ELF-1 (cell line): ENCODE data around the gene LEF1.
"Not testable (repeated sequence)": the region's sequence is repeated elsewhere in the genome, so short reads cannot be mapped to it uniquely, and the experiment has no call there.

Experiments
- DNase-seq: peaks from one replicate; pipeline ENCODE4 v3.0.0-alpha.2; 2016; ENCODE audit warnings: low read depth, low spot score

The LEF1 gene

DNA sequence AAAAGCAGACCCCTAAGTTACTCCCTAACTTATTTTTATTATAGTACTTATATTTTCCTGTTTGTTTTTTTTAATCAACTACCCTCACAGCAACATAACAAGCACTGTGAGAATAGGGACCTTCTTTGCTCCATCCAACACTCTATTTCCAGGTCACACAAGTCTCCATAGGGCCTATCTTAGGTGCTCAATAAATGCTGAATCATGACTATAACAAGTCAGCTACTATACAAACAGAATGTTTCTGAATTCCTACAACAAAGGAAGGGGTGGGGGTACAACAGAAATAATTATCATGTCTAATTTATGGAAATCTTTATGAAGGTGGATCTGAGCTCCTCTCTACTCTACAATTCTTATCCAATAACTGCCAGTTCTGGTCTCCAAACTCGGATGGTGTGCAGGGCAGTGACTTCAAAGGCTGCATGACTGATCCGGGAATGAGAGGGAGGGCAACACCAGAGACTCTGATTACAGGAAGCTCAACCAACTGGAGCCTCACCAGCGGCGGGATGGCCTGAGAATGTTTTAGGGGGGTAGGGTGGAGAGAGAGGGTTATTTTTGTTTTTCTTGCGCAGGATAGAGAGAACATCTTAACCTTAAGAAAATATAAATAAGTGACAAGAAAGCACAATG, 107.9 kb downstream of the LEF1 start:
- no peak for DNase-seq

DNA sequence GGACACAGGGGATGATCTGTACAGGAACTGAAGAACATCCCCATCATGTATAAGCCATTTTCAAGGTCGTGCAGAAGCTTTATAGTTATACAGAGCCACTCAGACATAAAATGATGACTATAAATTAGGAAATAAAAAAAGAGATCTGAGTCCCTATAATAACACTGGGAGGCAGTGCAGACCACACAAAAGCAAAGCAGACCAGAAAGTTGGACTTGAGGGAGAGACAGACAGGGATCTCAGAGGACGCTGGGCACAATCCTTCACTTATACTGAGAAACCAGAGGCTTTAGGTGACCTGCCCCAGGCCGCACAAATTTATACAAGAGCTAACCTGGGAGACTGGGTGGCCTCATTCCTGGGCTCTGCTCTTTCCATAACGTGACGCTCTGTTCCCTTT, 108.6 kb downstream of the LEF1 start:
- peak; percentile 27 for DNase-seq

DNA sequence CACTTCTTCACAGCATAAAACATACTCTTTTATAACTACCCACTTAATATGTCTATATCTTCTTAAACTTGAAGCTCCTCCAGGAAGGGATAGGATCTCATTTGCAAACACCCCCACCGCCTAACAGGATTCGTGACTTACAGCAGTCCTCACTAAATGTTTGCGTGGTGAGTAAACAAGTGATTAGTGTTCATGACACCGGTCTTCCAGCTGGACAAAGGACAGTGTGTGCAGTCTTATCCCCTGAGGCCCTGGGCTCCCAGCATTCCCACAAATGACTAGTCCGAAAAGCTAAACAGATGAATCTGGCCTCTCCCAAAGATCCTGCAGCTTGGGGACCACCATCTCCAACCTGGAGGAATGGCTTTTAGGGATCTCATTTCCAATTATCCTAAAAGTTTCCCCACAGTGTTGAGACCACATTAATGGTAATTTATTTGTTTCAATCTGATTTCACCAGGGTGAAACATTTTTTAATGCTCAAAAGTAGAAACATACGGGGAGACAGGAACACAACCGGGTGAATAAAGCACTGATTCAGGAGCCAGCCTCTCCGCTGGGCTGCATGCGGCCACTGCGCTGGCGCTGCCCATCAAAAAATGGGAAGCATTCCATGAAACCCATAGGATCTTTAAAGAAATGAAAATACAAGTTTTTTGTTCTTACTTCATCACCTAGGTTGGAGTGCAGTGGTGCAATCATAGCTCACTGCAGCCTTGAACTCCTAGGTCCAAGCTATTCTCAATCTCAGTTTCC, 109.9 kb downstream of the LEF1 start:
- DNase-seq, result peak; percentile 75

DNA sequence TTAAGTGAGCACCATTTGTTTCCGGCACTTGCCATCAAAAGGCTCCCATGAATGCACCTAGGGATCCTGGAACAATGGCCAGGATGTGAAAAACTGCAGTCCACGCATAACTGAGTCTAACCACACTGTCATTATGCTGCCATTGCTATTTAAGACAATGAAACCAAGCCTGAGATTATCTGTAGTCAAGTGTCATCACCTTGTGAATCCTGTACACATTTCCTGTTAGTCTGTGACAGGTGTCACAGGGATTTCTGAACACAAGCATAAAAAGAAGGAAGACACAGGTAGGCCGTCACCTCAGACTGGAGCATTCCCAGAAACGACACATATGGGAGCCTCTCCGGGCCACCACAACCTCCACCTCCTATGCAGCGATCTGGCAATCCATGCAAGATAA, 112.3 kb downstream of the LEF1 start:
- DNase-seq, result no peak

DNA sequence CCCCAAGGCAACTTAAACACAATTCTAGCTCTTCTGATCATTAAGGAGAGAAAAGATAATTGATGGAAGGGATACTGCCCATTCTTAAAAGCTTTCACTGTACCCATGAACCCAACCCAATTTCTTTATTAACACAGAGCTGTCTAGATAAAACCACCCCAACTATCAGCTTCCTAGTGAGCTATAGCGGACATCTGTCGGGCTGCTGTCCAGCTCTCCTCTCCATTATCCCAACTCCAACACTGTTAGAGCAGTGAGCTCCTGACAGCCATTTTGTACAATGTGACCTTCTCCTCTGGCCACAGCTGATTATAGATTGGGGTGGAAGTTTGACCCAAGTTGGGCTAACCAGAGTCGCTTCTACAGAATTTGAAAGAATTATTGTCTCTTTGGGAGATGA, 112.9 kb downstream of the LEF1 start:
- DNase-seq, result no peak

DNA sequence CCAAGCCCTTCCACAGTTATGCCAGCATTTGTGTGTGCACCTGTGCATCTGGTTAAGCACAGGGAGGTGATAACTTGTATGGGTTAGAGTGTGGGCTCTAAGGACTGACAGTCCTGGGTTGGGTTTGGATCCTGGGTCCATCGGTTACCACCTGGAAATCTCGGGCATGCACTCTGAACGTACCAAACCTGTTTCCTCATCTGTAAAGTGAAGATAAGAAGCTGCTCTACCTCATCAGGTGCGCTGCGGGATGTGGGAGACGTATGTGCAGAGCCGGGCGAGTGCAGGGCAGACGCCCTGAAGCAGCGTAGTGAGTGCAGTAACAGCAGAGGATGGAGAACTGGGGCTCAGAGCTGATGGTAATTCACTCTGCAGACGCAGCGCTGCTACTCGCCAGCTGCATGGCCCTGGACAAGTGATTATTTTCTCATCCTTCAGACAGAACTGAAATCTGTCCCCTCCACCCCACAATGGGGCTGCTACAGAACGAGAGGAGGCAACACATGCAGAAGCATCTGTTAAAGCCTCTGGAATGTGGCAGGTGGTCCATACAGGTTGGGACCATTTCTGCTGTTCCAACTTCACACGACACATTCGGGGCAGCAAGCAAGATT, 114.6 kb downstream of the LEF1 start:
- no peak for DNase-seq

DNA sequence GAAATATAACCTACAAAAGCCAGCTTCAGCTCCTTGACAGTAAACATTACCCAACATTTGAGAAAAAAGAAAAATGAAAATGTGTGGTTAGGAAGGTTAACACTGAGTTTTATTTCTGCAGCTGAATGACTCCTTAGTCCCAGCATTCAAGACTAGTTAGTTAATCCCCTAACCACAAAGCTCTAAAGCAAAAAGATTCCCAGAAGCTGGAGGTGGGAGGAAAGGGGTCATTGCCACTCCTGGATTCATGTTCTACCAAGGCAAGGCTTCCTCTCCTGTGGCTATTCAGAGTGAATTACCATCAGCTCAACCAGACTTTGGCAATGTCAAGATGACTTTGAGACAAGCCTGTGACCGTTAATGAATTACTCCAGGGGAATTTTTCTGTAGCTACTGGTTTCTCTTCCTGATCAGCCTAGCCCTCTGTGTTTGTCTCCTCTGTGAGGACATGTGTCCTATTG, 115.5 kb downstream of the LEF1 start:
- no peak for DNase-seq

DNA sequence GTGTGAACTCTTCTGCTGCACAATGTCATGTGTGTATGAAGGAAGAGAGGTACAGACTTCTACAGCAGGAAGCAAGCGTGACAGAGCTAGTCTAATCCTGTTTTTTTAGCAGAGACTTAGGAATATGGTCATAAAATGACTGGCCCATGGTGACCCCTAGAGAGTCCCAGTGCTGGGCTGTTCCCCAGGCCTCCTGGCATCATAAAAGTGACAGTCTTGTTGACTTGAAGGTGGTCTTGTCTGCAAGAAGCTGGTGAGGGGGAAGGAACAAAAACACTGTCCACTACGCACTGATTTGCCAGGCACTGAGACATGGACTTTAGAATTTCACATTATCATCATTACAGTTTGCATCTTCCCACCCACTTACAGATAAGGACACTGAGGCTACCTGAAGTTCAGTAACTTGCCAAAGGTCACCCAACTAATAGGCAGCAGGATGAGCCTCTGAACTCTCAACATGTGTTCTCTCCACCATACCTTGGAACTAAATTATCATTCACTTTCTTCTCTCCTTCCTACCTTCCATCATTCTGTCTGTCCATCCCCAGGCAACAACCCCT, 116.1 kb downstream of the LEF1 start:
- DNase-seq, result no peak

DNA sequence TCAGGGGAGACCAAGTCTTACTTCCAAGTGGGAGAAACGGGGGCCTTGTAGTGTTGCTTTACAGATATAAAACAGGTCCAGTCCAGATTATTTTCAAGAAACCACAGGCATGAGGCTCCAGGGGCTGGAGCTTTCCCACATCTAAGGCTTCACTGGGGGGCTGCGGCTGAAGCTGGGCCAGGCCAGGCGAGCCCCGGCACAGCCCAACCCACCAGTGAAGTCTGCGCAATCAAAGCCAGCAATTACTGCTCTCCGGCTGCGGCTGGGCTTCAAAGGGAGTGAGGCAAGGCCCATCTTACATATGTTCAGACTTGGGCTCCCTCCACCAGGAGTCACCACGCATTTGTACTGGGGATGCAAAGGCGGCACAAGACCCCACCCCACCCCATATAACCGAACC, 117.4 kb downstream of the LEF1 start:
- peak; percentile 84 for DNase-seq

DNA sequence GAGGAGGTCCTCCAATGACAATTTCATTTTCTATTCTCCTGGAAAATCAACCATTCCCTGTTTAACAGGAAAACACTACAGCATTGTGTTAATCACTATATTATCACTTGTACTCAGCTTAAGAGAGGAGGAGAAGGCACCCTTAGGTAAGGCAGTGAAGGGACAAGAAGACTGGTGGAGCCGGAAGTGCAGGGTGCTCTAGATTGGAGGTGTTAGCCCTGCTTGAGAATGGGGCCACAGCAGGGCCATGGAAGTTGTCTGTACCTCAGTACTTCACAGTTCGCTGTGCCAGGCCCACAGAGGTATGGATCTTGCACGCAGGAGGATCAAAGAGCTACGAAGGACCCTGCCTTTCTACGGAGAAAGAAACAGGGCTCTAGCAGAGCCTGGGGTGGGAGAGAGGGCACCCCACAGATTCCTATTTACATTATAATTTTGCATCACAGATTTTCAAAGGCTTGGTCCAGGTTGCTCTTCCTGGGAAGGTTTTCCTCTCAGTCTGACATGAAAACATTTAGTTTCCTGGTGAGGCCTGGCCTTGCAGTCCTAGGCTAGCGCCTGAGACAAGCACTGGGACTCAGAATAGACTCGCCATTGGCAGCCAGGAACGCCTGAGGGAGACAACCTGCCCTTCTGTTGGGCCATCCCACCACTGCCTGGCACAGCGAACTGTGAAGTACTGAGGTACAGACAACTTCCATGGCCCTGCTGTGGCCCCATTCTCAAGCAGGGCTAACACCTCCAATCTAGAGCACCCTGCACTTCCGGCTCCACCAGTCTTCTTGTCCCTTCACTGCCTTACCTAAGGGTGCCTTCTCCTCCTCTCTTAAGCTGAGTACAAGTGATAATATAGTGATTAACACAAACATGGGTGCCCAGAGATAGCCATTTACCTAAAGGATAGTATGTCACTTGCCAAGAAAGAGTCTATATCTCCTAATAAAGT, 118.3 kb downstream of the LEF1 start:
- not testable (repeated sequence) for DNase-seq

DNA sequence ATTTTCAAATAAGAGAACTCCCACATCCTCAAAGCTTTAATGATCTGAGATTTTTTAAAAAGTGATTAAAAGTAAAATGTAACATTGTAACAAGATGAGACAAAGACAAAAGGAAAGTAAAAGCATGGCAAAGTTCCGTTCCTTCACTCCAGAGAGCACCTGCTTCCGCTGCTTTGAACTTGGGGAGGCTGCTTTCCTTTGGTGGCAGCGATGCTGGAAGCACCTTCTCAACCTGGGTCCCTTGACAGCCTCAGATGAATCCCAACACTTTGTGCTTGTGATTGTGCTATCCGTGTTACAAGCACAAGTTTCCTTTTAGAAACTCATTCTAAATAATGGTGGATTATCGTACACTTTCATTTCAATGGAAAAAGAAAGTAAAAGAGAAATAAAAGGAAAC, 119.3 kb downstream of the LEF1 start:
- DNase-seq, result no peak

DNA sequence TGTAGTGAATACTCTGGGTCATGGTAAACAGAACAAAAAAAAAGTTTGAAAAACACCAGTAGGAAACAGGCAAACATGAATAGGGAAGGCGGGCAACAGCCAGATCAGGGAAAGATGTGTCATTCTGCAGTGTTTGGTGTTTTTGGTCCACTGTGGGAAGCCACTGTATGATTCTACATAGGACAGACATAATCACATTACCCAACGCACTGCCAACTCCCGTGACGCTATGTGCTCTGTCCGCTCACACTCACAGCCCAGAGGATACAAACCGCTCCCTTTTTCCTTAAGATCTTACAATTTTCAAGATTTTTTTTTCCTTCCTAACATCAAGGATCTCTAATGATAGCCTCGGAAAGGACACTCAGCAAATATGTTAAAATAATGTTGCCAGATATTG, 119.7 kb downstream of the LEF1 start:
- DNase-seq, result no peak

DNA sequence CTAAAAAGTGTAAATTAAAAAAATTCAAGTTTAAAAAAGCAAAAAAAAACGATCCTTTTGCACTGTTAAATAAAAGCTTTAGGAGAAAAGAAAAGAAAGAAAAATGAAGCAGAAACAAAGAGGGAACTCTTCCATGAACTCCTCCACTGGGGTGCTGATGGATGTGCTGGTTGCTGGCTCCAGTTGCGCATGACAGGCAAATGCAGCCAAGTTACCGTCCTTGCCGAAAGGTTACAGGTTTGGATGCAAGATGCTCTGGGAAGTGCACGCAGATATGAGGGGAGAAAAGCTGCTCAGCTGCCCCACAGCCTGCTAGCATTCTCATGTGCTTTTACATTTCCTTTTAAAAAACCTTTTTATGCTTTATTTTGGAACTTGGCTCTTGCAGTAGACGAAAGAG, 120.6 kb downstream of the LEF1 start:
- DNase-seq, result no peak

DNA sequence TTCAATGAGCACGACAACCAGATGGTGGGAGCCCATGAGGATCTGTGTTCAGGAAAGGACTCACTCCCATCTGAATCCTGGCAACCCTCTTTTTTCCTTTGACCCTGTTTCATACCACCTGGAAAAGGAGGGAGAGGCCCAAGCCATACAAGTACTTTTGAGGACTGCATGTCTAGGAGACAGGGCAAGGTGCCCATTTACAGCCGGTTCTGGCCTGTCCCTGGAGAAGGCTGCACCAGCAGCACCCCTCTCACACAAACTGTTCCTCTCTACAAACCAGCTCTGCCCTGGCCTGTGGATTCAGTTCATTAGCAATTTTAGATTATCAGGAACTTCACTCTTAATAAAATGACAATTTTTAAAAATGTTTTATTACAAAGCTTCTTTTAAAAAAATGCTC, 121.5 kb downstream of the LEF1 start:
- no peak for DNase-seq

DNA sequence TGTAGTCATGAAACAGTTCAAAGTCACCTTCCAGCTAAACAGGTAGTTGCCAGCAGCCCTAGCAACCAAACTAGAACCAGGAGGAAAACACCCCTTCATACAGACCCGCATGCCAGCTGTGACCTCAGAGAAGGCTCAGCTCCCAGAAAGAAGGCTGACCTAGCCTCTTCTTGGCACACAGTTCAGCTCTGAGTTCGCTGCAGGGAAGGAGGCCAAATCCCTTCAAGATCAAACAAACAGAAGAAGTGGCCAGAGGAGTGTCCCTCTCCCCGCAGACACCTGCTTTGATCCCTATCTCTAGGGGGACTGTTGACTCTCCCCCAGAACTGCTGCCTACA, 123.1 kb downstream of the LEF1 start:
- DNase-seq, result no peak

DNA sequence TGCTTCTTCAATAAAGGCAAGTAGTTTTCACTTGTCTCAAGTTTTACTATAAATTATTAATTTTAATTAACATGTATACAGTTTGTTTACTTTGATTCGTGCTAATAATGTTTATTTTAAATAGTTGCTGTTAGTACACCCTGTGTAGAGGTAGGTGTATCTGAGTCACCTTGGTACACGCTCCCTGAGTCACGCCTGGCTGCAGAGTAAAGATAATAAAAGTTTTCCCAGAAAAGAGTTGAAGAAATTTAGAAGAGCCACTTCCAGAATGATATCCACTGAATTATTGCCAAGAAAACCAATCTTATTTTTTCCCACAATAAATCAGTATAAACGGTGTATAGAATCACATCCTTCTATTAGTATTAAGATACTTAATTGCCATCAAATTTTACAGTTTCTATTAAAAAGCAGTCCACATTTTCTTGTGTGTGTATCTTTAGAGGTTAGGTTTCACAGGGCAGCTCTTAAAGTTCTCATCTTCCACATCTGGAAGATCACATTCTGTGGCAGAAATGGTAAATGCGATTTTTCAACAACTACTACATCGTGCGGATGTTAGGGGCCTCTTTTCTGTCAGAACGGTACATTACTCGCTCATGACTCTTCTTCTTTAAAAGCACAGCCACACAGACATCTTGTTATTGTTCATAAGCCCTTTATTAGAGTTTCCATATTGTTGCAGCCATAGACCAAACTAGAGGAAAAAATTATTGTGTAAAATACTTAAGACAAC, 123.6 kb downstream of the LEF1 start:
- DNase-seq, result no peak

DNA sequence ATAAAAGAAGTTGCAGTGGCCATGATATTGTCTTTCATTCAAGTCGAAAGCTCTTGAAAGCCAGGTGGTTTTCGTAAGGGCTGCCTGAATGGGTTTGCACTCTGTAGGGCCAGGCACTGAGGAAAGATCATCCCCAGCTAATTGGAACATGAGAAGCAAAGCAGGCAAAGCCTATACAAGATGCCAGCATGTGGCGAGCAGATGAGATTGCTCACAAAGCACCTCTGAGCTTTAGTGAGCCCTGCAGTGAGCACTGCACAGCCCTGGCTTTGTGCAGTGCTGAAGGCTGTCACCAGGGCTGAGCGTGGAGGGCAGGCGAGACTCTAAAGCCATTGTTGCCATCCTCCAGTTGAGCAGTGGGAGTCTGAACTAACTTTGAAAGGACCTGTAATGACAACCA, 125.2 kb downstream of the LEF1 start:
- DNase-seq, result peak; percentile 39

DNA sequence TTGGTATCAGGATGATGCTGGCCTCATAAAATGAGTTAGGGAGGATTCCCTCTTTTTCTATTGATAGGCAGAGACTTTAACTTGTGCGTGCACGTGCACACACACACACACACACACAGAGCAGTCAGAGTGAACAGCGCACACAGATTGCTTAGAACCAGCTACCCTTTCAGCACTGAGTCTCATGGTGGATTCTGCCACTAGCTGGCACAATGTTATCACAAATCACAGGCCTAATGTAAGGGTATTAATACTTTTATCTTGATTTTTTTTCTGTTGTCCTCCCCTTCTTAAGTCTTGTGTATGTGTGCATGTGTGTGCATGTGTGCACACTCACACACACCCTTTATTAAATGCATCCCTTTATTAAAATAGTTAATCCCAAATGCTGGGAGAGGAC, 125.8 kb downstream of the LEF1 start:
- no peak for DNase-seq

DNA sequence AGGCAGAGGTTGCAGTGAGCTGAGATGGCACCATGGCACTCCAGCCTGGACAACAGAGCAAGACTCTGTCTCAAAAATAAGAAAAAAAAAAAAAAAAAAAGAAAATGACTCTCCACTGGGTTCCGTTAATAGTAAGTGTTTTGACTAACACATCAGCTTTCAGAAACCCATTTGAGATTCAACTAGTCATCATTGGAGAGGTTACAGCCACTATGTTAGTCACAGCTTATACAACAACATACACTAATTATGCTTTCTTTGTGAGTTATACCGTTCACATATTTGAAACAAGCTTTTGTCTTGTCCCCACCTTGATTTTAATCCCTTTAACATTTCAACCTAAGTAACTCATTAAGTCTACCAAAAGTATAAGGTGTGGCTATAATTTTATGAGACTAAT, 130.8 kb downstream of the LEF1 start:
- DNase-seq, result no peak

DNA sequence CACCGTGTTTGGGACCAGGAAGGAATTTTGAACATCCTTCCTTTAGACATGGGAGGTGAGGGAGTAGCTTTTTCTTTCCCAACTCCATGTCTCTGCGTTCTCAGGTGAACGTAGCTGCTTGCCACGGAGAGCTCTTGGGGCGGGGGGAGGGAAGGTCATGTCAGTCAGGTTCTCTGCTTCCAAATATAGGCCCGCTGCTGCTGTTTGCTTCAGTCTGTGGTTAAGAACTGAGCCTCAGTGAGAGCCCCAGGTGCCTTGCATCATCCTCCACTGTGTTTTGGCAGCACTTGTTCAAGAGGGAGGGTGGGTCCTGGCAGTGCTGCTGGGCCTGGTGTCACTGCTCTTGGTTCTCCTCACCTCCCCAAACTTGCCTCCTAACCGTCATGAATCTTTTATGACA, 132.5 kb downstream of the LEF1 start:
- peak; percentile 19 for DNase-seq

DNA sequence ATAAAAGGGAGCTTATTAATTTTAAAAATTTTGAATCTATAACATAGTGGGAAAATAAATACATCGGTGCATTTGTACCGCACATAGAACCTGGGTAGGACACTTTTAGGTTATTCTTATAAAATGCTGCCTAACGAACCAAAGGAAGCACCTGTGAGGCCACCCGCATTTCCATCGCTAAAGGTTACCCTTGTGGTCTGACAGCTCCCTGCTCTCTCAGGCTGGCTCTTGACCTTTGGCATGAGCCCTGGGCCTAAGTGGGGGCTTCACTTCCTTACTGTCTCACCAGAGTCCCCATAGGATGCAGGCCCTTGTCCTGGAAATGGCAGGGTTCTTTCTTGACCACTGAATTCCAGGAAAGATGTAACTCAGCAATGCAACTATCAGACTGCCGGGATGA, 133.0 kb downstream of the LEF1 start:
- no peak for DNase-seq
